ENCODE data around the gene ALDH3B1. TPM values are rescaled to one million over a fixed set of nuclear protein-coding genes. Genes with fewer than 3 reads are reported as not detected.

ALDH3B1 gene
- total and polyA plus RNA-seq, 10 of the 15 experiments (the other 5 are each of a cell fraction or from before 2014, with no cell fraction given), result 0.03 to 0.37 (median 0.17) TPM; not detected in 3

DNA sequence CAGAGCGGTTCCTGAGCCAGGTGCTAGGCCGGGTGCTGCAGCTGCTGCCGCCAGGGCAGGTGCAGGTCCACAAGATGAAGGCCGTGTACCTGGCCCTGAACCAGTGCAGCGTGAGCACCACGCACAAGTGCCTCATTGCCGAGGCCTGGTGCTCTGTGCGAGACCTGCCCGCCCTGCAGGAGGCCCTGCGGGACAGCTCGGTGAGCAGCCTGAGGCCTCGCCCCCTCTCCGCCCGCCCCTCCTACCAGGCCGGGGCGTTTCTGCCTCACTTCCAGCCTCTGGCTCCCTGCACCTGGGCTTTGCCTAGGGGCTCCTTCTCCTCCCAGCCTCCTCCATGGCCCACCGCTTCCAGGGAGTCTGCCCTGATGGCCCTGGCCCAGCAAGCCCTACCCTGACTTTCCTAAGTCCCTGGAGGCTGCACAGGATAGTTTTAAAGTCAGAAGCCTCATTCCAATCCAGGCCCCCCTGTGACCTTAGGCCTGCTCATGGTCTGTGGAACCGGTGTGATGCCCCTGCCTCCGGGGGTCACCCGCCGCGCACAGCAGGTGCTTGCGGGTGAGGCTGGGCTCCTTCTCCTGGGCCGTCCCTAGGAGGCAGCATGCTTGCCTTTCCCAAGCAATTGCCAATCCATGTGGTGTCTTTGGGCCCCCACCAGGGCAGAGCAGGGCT, 34.2 kb downstream of the ALDH3B1 start:
- ChIA-PET POLR2A (no interaction called here), CTCF (no interaction called here), RAD21 (ENCODE audit: unreplicated experiment) (no interaction called here), SMC1A (ENCODE audit: uncharacterized antibody, unreplicated experiment) (no interaction called here)
- BruUV-seq (replicated peaks), result no TSS peak
- Histone ChIP-seq H2AFZ (ENCODE audit: control insufficient read depth, low read depth, low read length) (no peak overlapping the region), H3K27ac (ENCODE audit: control insufficient read depth, insufficient read depth) (no peak overlapping the region), H3K4me1 (ENCODE audit: control insufficient read depth, insufficient read depth, low read length) (peaks cover 6% of the 10 kb centered on the region), H3K9me3 (replicated peaks; ENCODE audit: control insufficient read depth, insufficient read depth, low read length) (no peaks in the 10 kb centered on the region), H3K27me3 (replicated peaks in 1 of 2; ENCODE audit: control insufficient read depth in 2 of 2, insufficient read depth in 2 of 2, low read length in 1 of 2) (no peaks in the 10 kb centered on the region), H3K79me2 (ENCODE audit: control insufficient read depth, insufficient read depth, low read length) (peaks cover 36% of the 10 kb centered on the region), H3K9ac (ENCODE audit: control insufficient read depth, insufficient read depth, low read length) (no peak overlapping the region), H4K20me1 (ENCODE audit: control insufficient read depth, insufficient read depth) (no peaks in the 10 kb centered on the region; the same call in 1 of the 2 replicates), H3K4me3 (no peak overlapping the region), H3K4me2 (ENCODE audit: control insufficient read depth, insufficient read depth) (no peak overlapping the region), H3K36me3 (ENCODE audit: control insufficient read depth in 2 of 2, insufficient read depth in 2 of 2, low read length in 1 of 2) (peaks cover 5 to 34% of the 10 kb centered on the region in 2 experiments; a peak in 3 of 4 replicates)
- no peak for FAIRE-seq
- in situ Hi-C loops (cut with MboI), result no loop called here
- no peak for TF ChIP-seq FOXK2 (IDR thresholded peaks at IDR 0.05)
- no peak for TF ChIP-seq ZNF24 (IDR thresholded peaks at IDR 0.05)
- no peak for TF ChIP-seq PAX5 (IDR thresholded peaks at IDR 0.05; ENCODE audit: borderline replicate concordance, low read depth, low read length)
- TF ChIP-seq NBN (IDR thresholded peaks at IDR 0.05), result no peak
- TF ChIP-seq MTA2 (IDR thresholded peaks at IDR 0.05; ENCODE audit: low read depth), result no peak
- TF ChIP-seq RELA (IDR thresholded peaks at IDR 0.05; ENCODE audit: borderline replicate concordance, partially characterized antibody), result no peak
- TF ChIP-seq, protein P1, sequence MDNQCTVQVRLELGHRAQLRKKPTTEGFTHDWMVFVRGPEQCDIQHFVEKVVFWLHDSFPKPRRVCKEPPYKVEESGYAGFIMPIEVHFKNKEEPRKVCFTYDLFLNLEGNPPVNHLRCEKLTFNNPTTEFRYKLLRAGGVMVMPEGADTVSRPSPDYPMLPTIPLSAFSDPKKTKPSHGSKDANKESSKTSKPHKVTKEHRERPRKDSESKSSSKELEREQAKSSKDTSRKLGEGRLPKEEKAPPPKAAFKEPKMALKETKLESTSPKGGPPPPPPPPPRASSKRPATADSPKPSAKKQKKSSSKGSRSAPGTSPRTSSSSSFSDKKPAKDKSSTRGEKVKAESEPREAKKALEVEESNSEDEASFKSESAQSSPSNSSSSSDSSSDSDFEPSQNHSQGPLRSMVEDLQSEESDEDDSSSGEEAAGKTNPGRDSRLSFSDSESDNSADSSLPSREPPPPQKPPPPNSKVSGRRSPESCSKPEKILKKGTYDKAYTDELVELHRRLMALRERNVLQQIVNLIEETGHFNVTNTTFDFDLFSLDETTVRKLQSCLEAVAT (IDR thresholded peaks at IDR 0.05), result no peak
- no peak for TF ChIP-seq TCF7 (IDR thresholded peaks at IDR 0.05; ENCODE audit: borderline replicate concordance)
- no peak for TF ChIP-seq SIX5 (IDR thresholded peaks at IDR 0.05; ENCODE audit: low read depth, low read length, severe bottlenecking)
- TF ChIP-seq BCL11A (IDR thresholded peaks at IDR 0.05; ENCODE audit: low read depth, low read length), result no peak
- TF ChIP-seq, protein P2, sequence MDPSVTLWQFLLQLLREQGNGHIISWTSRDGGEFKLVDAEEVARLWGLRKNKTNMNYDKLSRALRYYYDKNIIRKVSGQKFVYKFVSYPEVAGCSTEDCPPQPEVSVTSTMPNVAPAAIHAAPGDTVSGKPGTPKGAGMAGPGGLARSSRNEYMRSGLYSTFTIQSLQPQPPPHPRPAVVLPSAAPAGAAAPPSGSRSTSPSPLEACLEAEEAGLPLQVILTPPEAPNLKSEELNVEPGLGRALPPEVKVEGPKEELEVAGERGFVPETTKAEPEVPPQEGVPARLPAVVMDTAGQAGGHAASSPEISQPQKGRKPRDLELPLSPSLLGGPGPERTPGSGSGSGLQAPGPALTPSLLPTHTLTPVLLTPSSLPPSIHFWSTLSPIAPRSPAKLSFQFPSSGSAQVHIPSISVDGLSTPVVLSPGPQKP (IDR thresholded peaks at IDR 0.05; ENCODE audit: low read depth, low read length), result no peak
- TF ChIP-seq YY1 (IDR thresholded peaks at IDR 0.05; ENCODE audit: low read depth, low read length), result no peak
- ATAC-seq, result no peak
- 98% methylated on average over 24 of the region's 24 CpGs for WGBS (ENCODE audit: insufficient coverage, insufficient replicate concordance, low lambda C conversion rate, missing lambda C conversion rate)
- DNase-seq (ENCODE audit: low read depth, low spot score), result no peak
- intact Hi-C loops (cut with micrococcal nuclease; ENCODE audit: unreplicated experiment), result no loop called here
